DND-41 (cell line): ENCODE measurements around the gene CITED1.

ENCODE experiments used
- ATAC-seq: fragments of 200-7000 bp; cut with Tn5 transposase; 3 replicates; pipeline ENCODE4 v1.9.1; 2021; ENCODE audit warnings: low read depth; ENCODE audit not compliant: insufficient read depth
- DNase-seq: peaks from one replicate; pipeline ENCODE4 v3.0.0-alpha.2; 2020
- H2AFZ ChIP-seq: 2 replicates; pipeline ENCODE4 v1.6.0; 2012; ENCODE audit warnings: low read depth, low read length
- H3K27ac ChIP-seq: 2 replicates; pipeline ENCODE4 v1.5.1; 2012; ENCODE audit warnings: low read length, inconsistent platforms
- H3K27me3 ChIP-seq: fragments of 200-600 bp; sonication (generic); 2 replicates; pipeline ENCODE4 v1.6.0; 2012; ENCODE audit warnings: low read length, mild to moderate bottlenecking, inconsistent platforms; ENCODE audit not compliant: insufficient read depth, poor library complexity
- H3K36me3 ChIP-seq: 2 replicates; pipeline ENCODE4 v1.5.1; 2012; ENCODE audit warnings: low read length, inconsistent platforms; ENCODE audit not compliant: insufficient read depth
- H3K4me1 ChIP-seq: 2 replicates; pipeline ENCODE4 v1.5.1; 2012; ENCODE audit warnings: mild to moderate bottlenecking, low read length; ENCODE audit not compliant: insufficient read depth
- H3K4me2 ChIP-seq: 2 replicates; pipeline ENCODE4 v1.6.0; 2012; ENCODE audit warnings: mild to moderate bottlenecking, moderate library complexity, low read length, inconsistent platforms; ENCODE audit not compliant: insufficient read depth
- H3K4me3 ChIP-seq, 2 experiments: fragments of 200-600 bp in 1 of 2; shearing (Covaris generic) in 1 of 2; 2 replicates each; pipeline ENCODE4 v1.5.1; 2012 to 2016; ENCODE audit warnings: inconsistent platforms in 2 of 2, low read length in 2 of 2, mild to moderate bottlenecking in 2 of 2, low read depth in 1 of 2, moderate library complexity in 1 of 2
- H3K79me2 ChIP-seq: 2 replicates; pipeline ENCODE4 v1.6.0; 2012; ENCODE audit warnings: low read length, inconsistent platforms; ENCODE audit not compliant: insufficient read depth
- H3K9ac ChIP-seq: 2 replicates; pipeline ENCODE4 v1.6.0; 2012; ENCODE audit warnings: low read depth, mild to moderate bottlenecking, inconsistent platforms, low read length, moderate library complexity
- H3K9me3 ChIP-seq: 2 replicates; pipeline ENCODE4 v1.5.1; 2012; ENCODE audit warnings: low read length, moderate library complexity, mild to moderate bottlenecking, inconsistent platforms; ENCODE audit not compliant: insufficient read depth, severe bottlenecking
- H4K20me1 ChIP-seq: 2 replicates; pipeline ENCODE4 v1.6.0; 2012; ENCODE audit warnings: low read length; ENCODE audit not compliant: insufficient read depth
- EZH2 ChIP-seq: IDR thresholded peaks from 3 replicates; pipeline ENCODE4 v1.6.1; 2012; ENCODE audit warnings: borderline replicate concordance, low read depth, mild to moderate bottlenecking, moderate library complexity, low read length, inconsistent platforms; ENCODE audit not compliant: severe bottlenecking
- TF ChIP-seq, protein P1 (sequence below): IDR thresholded peaks from 2 replicates; pipeline ENCODE4 v1.5.1; 2012; ENCODE audit warnings: borderline replicate concordance, low read length, moderate library complexity, mild to moderate bottlenecking; ENCODE audit not compliant: poor library complexity, severe bottlenecking; ENCODE audit errors: extremely low read depth

CITED1 gene

DNA sequence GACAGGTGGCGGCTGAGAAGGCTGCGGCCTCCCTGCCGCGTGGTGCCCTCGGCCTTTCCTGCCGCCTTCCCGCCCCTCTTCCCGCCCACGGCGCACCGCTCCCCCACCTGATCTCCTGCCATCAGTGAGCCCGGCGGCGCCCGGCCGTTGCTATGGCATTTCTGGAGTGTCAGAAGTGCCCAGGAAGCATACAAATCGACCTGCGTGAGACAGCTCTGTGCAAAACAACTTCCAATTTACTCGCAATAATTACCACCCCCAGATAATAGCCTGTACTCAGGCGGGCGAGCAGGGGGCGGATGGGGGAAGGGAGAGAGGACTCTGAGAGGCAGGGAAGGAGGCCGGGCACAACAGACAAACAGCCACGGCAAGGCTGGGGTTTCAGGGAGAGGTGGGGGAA is 50.3 kb downstream of the CITED1 start:
- Histone ChIP-seq H3K79me2 (no peaks in the 10 kb centered on the region), H3K9ac (no peak overlapping the region), H3K4me1 (no peaks in the 10 kb centered on the region), H3K36me3 (no peaks in the 10 kb centered on the region), H3K9me3 (no peaks in the 10 kb centered on the region), H2AFZ (no peak overlapping the region), H4K20me1 (no peaks in the 10 kb centered on the region), H3K4me2 (no peak overlapping the region), H3K27ac (no peak overlapping the region), H3K4me3 (no peak overlapping the region), H3K27me3 (no peaks in the 10 kb centered on the region)
- DNase-seq: no peak
- no peak for ATAC-seq
- TF ChIP-seq EZH2: no peak
- TF ChIP-seq, protein P1, sequence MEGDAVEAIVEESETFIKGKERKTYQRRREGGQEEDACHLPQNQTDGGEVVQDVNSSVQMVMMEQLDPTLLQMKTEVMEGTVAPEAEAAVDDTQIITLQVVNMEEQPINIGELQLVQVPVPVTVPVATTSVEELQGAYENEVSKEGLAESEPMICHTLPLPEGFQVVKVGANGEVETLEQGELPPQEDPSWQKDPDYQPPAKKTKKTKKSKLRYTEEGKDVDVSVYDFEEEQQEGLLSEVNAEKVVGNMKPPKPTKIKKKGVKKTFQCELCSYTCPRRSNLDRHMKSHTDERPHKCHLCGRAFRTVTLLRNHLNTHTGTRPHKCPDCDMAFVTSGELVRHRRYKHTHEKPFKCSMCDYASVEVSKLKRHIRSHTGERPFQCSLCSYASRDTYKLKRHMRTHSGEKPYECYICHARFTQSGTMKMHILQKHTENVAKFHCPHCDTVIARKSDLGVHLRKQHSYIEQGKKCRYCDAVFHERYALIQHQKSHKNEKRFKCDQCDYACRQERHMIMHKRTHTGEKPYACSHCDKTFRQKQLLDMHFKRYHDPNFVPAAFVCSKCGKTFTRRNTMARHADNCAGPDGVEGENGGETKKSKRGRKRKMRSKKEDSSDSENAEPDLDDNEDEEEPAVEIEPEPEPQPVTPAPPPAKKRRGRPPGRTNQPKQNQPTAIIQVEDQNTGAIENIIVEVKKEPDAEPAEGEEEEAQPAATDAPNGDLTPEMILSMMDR: no peak

- H3K4me1 ChIP-seq: no peaks in the 10 kb centered on the region
- no peaks in the 10 kb centered on the region for H3K79me2 ChIP-seq
- no peak overlapping the region for H2AFZ ChIP-seq
- ATAC-seq: no peak
- no peak overlapping the region for H3K9ac ChIP-seq
- H3K27ac ChIP-seq: no peak overlapping the region
- no peaks in the 10 kb centered on the region for H4K20me1 ChIP-seq
- no peaks in the 10 kb centered on the region for H3K27me3 ChIP-seq
- H3K9me3 ChIP-seq: no peaks in the 10 kb centered on the region
- no peak overlapping the region for H3K4me3 ChIP-seq
- no peak for TF ChIP-seq EZH2
- TF ChIP-seq, protein P1: no peak
- no peak for DNase-seq
- H3K4me2 ChIP-seq: no peak overlapping the region
- H3K36me3 ChIP-seq: no peaks in the 10 kb centered on the region
These were observed 50.9 kb downstream of the CITED1 start for GRCh38 chrX:72254816-72255215.

DNA sequence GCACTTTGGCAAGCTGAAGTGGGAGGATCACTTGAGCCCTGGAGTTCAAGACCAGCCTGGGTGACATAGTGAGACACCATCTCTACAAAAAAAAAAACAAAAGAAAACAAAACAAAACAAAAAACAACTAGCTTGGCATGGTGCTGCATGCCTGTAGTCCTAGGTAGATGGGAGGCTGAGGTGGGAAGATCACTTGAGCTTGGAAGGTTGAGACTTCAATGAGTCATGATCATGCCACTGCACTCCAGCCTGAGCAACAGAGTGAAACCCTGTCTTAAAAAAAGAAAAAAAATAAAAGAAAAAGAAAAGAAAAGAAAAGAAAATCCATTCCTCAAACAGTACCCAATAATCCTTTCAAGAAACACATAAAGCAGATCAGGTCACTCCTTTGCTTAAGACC is 52.0 kb downstream of the CITED1 start:
- H3K9ac ChIP-seq: no peak overlapping the region
- DNase-seq (no peak), ATAC-seq (no peak)
- no peaks in the 10 kb centered on the region for H3K36me3 ChIP-seq
- no peaks in the 10 kb centered on the region for H3K27me3 ChIP-seq
- H4K20me1 ChIP-seq: no peaks in the 10 kb centered on the region
- H3K4me3 ChIP-seq: no peak overlapping the region
- no peaks in the 10 kb centered on the region for H3K79me2 ChIP-seq
- no peaks in the 10 kb centered on the region for H3K9me3 ChIP-seq
- H2AFZ ChIP-seq: no peak overlapping the region
- no peaks in the 10 kb centered on the region for H3K4me1 ChIP-seq
- TF ChIP-seq, protein P1: no peak
- no peak for TF ChIP-seq EZH2
- no peak overlapping the region for H3K27ac ChIP-seq
- H3K4me2 ChIP-seq: no peak overlapping the region
